IPS-18c (cell line): ENCODE measurements around the gene CDCP1.
"Not testable (repeated sequence)": the region's sequence is repeated elsewhere in the genome, so short reads cannot be mapped to it uniquely, and the experiment has no call there.

ENCODE experiments used
- H3K4me3 ChIP-seq: 2 replicates; pipeline ENCODE4 v1.7.0; 2013; ENCODE audit warnings: low read depth, mild to moderate bottlenecking, low read length, moderate library complexity; ENCODE audit not compliant: insufficient read depth
- H3K9me3 ChIP-seq: one replicate; pipeline ENCODE4 v1.6.1; 2013; ENCODE audit warnings: mild to moderate bottlenecking, low read length, moderate library complexity; ENCODE audit not compliant: control insufficient read depth, insufficient read depth

CDCP1 gene

DNA sequence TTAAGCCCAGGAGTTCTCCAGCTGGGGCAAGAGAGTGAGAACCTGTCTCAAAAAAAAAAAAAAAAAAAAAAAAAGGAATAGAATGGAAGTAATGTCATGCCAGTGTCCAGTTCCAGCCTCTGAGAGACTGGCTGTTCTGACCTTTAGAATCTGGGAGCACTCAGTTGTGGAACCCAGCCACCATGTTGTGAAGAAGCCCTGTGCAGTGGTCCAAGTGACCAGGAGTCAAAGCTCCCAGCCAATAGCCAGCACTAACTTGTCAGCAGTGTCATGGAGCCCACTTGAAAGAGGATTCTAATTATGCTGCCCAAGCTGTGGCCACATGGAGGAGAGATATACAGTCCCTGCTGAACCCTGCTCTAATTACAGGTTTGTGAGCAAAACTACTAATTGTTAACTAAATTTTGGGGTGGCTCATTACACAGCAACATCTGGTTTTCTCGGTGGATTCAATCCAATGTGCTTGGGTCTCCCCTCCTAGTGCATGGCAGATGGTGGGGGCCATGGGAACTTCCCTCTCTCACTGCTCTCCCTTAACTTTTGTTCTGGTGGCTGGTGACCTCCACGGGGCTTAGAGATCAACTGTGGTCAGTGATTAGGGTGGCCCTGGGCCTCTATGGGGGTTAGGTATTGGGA lies 64.6 kb downstream of the CDCP1 start:
- Histone ChIP-seq H3K4me3 (no peak overlapping the region), H3K9me3 (no peaks in the 10 kb centered on the region)

DNA sequence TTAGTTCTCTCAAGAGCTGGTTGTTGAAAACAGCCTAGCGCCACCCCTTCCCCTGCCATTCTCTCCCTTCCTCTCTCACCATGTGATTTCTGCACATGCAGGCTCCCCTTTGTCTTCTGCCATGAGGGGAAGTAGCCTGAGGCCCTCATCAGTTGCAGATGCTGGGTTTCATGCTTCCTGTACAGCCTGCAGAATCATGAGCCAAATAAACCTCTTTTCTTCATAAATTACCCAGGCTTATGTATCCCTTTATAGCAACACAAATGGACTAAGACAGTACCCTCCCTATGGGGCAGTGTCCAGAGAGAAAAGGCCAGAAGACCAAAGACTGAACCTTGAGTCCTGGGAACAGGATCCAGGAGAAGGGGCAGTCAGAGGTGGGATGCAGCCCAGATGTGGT lies 65.4 kb downstream of the CDCP1 start:
- H3K4me3 ChIP-seq: no peak overlapping the region
- no peaks in the 10 kb centered on the region for H3K9me3 ChIP-seq

DNA sequence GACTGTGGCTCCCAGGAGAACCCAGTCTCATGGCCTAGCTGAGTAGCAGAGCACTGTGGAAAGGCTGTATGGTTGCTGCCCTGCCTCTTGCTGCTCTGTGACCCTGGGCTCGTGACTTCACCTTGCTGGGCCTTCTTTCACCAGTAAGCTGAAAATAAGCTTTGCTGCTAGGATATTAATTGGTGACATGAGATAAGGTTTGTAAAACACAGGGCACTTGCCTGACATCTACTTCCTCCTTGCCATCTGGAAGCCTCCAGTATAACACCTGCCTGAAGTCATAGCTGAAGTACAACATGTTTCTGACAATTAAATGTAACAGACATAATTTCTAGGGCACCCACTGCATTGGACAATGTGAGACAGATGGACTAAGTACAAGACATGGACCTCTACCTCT lies 66.5 kb downstream of the CDCP1 start:
- H3K9me3 ChIP-seq: no peaks in the 10 kb centered on the region
- no peak overlapping the region for H3K4me3 ChIP-seq

DNA sequence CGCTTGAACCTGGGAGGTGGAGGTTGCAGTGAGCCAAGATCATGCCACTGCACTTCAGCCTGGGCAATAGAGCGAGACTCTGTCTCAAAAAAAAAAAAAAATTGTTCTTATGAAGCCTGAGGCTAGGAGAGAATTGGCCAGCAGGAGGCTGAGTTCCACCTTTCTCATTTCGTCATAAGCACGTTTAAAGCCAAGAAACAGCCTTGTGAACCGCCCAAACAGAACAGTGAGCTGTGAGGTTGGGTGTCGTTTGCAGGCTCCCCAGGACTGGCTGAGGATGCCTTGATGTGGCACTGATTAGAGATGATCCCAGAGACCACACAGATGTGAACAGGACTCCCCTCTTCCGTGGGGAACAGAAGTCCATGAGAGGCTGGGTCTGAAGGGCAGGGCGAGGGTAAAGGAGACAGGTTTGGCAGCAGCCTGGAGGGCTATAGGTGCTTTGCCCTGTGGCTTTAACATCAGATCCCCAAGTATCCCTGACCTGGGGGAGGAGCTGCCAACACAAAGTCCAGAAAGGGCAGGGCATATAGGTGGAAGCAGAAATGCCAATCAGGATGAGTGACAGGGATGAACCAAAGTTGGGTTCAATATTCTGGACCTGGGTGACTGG lies 67.2 kb downstream of the CDCP1 start:
- H3K9me3 ChIP-seq: no peaks in the 10 kb centered on the region
- H3K4me3 ChIP-seq: no peak overlapping the region

DNA sequence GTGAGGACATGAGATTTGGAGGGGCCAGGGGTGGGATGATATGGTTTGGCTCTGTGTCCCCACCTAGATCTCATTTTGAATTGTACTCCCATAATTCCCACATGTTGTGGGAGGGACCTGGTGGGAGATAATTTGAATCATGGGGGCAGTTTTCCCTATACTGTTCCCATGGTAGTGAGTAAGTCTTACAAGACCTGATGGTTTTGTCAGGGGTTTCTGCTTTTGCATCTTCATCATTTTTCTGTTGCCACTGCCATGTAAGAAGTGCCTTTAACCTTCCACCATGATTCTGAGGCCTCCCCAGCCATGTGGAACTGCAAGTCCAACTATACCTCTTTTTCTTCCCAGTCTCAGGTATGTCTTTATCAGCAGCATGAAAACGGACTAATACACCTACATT lies 67.9 kb downstream of the CDCP1 start:
- not testable (repeated sequence) for H3K9me3 ChIP-seq, H3K4me3 ChIP-seq

DNA sequence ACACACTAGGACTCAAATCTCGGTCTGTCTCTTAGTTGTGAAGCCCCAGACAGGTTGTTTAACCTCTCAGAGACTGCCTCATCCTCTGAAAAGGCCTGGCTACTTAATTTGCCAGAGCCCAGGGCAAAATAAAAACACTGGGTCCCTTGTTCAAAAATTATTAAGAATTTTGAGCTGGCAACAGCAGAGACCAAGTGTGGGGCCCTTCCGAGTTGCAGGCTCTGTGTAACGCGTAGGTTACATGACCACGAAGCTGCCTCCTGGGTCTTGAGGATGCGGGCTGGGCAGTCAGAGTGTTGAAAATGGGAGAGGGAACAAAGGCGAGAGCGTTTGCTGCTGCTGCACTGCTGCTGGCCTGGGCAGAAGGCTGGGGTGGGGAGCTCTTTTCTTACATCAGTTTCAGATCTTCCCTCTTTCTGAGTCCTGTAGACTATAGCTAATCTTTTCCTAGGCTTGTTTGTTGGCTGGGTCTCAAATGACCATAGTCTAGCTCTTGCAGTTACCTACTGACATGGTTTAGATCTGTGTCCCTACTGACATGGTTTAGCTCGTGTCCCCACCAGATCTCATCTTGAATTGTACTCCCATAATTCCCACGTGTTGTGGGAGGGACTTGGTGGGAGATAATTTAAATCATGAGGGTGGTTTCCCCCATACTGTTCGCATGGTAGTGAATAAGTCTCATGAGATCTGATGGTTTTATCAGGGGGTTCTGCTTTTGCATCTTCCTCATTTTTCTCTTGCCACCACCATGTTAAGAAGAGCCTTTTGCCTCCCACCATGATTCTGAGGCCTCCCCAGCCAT lies 70.2 kb downstream of the CDCP1 start:
- Histone ChIP-seq H3K4me3 (no peak overlapping the region), H3K9me3 (no peaks in the 10 kb centered on the region)

DNA sequence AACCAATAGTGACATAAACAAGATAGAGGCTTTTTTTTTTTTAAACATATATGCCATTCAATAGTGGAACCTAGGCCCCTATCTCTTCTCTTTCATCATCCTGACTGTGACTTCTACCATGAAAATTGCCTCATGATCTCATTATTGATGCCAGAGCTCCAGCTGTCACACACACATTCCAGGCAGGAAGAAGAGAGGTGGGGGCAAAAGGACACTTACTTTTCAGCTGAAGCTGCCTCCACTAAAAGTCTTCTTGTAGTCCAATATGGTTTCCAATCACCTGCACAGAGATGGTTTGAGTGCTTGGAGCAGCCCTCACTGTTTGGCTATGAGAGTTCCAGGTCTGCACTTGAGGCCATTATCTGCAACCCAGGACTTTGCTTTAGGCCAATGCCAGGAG lies 75.1 kb downstream of the CDCP1 start:
- Histone ChIP-seq H3K4me3 (no peak overlapping the region), H3K9me3 (no peaks in the 10 kb centered on the region)

DNA sequence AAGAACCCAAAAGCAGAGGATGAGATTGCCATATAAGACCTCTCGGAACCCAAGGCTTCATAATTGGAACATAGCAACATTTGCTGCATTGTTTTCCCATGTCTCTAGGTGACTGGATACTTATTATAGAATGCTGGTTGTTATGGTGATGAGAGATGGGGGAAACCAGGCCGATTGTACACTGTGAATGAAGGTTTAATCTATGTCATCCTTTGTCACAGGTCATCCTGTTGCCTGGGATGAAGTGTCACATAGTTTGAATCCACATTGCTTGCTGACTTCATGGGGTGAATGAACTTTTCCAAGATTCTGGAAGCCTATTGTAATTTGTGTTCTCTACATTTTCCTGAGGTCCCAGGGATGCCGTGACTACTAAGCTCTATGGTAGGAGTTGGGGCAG lies 78.2 kb downstream of the CDCP1 start:
- Histone ChIP-seq H3K9me3 (no peaks in the 10 kb centered on the region), H3K4me3 (no peak overlapping the region)

DNA sequence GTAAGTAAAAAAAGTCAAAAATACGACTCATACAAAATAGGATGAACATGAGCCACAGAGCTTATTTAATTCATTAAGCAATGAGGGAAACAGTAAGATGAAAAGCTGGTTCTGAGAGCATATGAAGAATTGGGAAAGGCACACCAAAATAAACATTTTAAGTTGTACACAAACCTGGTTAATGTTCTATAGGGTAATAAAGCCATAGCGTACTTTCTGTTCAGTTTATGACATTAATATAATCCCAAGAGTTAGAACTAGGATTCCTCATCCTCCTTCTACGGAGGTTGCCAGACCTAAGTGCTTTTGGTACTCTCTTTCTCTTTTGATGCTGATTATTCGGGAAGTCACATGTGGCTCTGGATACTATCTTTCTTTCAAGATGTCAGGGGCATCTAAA lies 78.7 kb downstream of the CDCP1 start:
- H3K9me3 ChIP-seq: no peaks in the 10 kb centered on the region

DNA sequence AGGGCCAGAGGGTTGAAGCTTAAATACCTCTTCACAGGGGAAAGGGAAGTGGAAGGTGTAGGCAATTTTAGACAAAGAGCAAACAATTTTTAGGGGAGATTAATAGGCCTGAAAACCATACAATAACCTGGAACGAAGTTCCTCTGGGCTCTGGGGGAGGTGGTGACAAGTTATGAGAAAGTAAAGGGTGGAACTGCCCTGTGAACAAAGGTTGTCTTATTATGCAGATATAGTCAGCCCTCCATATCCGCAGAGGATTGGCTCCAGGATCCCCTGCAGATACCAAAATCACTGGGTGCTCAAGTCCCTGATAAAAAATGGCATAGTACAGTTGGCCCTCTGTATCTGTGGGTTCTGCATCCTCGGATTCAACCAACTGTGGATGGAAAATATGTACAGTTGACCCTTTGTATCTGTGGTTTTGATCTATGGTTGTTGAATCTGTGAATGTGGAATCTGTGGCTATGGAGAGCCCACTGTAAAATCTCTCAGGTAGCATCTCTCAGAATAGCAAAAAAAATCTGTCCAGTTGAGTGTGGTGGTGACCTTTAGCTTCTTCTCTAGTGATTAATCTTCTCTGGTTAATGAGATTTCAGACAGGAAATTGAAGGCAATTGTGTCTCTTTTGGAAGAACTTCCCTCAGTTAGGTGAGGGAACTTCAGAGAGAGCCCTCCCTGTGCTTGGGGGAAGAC lies 79.9 kb downstream of the CDCP1 start:
- no peak overlapping the region for H3K4me3 ChIP-seq
- H3K9me3 ChIP-seq: no peaks in the 10 kb centered on the region

More for the DNA sequence above, 78.7 kb downstream of the CDCP1 start:
- no peak overlapping the region for H3K4me3 ChIP-seq

DNA sequence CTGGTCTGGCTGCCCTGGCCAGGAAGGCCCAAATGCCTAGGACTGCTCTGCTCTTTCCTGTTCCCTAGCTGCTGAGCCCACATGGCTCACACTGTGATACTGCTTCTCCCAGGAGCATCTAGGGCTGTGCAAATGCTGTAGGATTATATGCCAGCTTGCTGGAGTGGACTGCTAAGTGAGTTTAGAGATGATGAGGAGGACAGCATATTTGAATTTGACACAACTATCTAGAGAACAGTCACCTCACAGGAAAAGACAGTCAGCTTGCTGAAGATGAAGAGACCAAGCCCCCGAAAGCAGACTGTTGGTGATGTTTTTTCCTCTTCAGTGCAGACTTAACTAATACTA lies 80.8 kb downstream of the CDCP1 start:
- no peak overlapping the region for H3K4me3 ChIP-seq

DNA sequence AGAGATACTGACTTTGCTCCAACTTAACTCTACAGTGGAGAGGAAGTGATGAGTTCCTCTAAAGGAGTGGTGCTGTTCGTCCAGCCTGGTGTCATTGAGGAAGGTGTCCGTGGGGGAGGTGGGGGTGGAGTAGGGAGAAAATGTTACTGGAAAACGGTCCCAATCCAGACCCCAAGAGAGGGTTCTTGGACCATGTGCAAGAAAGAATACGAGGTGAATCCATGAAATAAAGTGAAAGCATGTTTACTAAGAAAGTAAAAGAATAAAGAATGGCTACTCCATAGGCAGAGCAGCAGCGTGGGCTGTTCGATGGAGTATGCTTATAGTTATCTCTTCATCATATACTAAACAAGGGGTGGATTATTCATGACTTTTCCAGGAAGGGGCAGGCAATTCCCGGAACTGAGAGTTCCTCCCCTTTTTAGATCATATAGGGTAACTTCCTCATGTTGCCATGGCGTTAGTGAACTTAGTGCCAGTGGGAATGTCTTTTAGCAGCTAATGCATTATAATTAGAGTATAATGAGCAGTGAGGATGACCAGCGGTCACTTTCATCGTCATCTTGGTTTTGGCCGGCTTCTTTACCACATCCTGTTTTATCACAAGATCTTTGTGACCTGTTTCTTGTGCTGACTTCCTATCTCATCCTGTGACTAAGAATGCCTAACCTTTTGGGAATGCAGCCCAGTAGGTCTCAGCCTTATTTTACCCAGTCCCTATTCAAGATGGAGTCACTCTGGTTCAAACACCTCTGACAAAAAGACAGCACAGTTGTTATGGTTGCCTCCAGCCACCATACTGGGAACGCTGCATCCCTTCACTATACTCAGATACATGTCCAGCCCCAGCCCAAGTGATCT lies 81.4 kb downstream of the CDCP1 start:
- Histone ChIP-seq H3K9me3 (no peaks in the 10 kb centered on the region), H3K4me3 (no peak overlapping the region)

More for the DNA sequence above, 80.8 kb downstream of the CDCP1 start:
- no peaks in the 10 kb centered on the region for H3K9me3 ChIP-seq

DNA sequence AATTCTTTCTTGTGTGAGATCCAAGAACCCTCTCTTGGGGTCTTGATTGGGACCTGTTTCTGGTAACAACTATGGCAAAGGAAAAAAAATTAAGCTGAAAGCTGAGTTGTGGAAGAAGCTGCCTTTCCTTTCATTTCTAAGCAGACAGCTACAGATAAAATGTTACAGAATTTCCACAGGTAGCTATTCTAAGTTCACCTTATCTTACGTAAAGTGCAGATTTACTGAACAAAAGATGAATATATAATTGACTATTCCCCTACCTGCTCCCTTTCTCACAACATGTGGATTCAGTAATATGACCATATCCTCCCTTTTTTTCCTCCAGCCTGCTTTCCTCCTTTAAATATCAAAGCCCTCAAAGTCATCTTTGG lies 83.5 kb downstream of the CDCP1 start:
- Histone ChIP-seq H3K4me3 (no peak overlapping the region), H3K9me3 (no peaks in the 10 kb centered on the region)

DNA sequence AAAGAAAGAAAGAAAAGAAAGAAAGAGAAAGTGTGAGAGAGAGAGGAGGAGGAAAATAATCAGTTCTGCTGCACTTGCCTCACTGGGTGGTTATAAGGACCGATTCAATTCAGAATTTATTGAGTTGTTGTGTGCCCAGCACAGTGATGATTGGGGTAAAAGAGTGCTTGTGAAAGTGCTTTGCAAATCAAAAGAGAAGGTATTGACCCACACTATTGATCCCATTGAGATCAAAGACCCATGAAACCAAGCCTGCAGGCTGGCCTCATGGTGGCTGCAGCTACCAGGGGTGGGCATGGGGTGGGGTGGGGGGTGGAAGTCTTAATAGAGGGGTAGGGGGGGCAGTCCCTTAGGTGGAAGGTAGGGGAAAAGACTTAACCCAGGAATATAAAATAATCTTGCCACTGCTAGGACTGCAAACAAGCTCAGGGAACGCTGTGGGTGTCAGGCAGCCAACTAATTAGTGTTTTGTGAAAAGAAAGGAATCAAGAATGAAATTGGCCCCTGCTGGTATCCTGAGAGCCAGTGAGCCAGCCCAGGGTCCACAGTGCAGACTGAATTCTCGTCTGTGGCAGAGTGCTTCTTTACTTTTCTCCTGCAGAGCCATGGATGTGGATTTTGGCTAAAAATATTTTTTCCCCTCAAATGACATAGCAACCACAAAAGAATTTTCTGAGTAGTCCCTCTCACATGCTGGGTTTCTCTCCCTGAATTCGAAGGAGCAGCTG lies 85.8 kb downstream of the CDCP1 start:
- Histone ChIP-seq H3K4me3 (no peak overlapping the region), H3K9me3 (no peaks in the 10 kb centered on the region)

DNA sequence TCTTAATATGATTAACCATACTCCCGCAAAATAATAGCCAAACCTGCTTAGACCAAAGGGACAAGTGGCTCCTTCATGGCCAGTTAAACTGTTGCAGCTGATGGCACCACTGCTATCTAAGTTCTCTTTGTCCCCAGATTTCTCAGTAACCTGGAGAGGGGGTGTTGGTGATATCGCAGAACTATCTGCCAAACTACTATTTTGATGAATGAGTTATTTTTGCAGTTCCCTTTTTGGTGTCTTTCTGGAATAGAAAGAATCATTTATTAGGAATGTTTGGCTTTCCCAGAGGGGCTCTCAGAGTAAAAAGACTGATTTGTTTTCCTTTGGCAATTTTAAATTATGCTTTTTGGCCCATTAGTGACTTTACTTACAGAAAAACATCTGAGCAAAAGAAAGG lies 87.0 kb downstream of the CDCP1 start:
- H3K4me3 ChIP-seq: no peak overlapping the region
- H3K9me3 ChIP-seq: no peaks in the 10 kb centered on the region

DNA sequence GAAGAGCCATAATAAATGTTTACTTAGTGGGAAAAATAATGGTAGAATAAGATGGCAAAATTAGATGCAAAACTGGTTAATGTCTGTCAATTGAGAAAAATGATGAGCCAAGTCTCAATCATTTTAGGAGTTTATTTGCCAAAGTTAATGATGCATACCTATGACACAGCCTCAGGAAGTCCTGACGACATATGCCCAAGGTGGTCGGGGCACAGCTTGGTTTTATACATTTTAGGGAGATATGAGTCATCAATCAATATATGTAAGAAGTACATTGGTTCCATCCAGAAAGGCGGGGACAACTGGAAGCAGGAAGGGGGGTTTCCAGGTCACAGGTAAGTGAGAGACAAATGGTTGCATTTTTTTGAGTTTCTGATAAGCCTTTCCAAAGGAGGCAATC lies 88.6 kb downstream of the CDCP1 start:
- Histone ChIP-seq H3K9me3 (no peaks in the 10 kb centered on the region), H3K4me3 (no peak overlapping the region)
